GM23338 (cell line): Measurements from ENCODE around the gene TAPBP. TPM values are rescaled to one million over a fixed set of nuclear protein-coding genes. Genes with fewer than 3 reads are reported as not detected.

ENCODE experiments used
- ATAC-seq: fragments of 200-7000 bp; cut with Tn5 transposase; 3 replicates; pipeline ENCODE4 v1.9.1; 2020
- DNase-seq: peaks from one replicate; pipeline ENCODE4 v3.0.0-alpha.2; 2015; ENCODE audit warnings: low spot score
- H2AFZ ChIP-seq: fragments of 200-600 bp; sonication (generic); 2 replicates; pipeline ENCODE4 v1.8.0; 2016; ENCODE audit warnings: antibody characterized with exemption, mild to moderate bottlenecking, moderate library complexity
- H3F3A ChIP-seq: fragments of 200-600 bp; sonication (generic); replicated peaks from 2 replicates; pipeline ENCODE4 v1.8.0; 2017; ENCODE audit warnings: antibody characterized with exemption, mixed run types, low read depth
- H3K27ac ChIP-seq: fragments of 200-600 bp; sonication (generic); 2 replicates; pipeline ENCODE4 v1.6.1; 2016; ENCODE audit warnings: low read depth
- H3K27me3 ChIP-seq: fragments of 200-600 bp; sonication (generic); 2 replicates; pipeline ENCODE4 v1.8.0; 2016; ENCODE audit warnings: mild to moderate bottlenecking, mixed run types, moderate library complexity; ENCODE audit not compliant: insufficient read depth
- H3K36me3 ChIP-seq: fragments of 200-600 bp; sonication (generic); 2 replicates; pipeline ENCODE4 v1.8.0; 2016; ENCODE audit warnings: mild to moderate bottlenecking; ENCODE audit not compliant: insufficient read depth
- H3K4me1 ChIP-seq: fragments of 200-600 bp; sonication (generic); 2 replicates; pipeline ENCODE4 v1.8.0; 2016; ENCODE audit warnings: mild to moderate bottlenecking, moderate library complexity; ENCODE audit not compliant: insufficient read depth
- H3K4me2 ChIP-seq: fragments of 200-600 bp; sonication (generic); 2 replicates; pipeline ENCODE4 v1.7.1; 2017; ENCODE audit warnings: mixed run types
- H3K4me3 ChIP-seq: fragments of 200-600 bp; sonication (generic); 2 replicates; pipeline ENCODE4 v1.6.1; 2016; ENCODE audit warnings: mixed run types
- H3K79me2 ChIP-seq: fragments of 200-600 bp; sonication (generic); replicated peaks from 2 replicates; pipeline ENCODE4 v1.8.0; 2017; ENCODE audit warnings: mild to moderate bottlenecking; ENCODE audit not compliant: insufficient read depth
- H3K9me2 ChIP-seq: fragments of 200-600 bp; sonication (generic); 2 replicates; pipeline ENCODE4 v1.8.0; 2017; ENCODE audit not compliant: insufficient read depth
- H4K20me1 ChIP-seq: fragments of 200-600 bp; sonication (generic); replicated peaks from 2 replicates; pipeline ENCODE4 v1.8.0; 2017; ENCODE audit warnings: mild to moderate bottlenecking; ENCODE audit not compliant: insufficient read depth
- H3K27ac Mint-ChIP-seq: 2 replicates; pipeline ENCODE4 v1.8.0; 2020; ENCODE audit warnings: inconsistent platforms, mild to moderate bottlenecking, moderate library complexity, mixed read lengths
- H3K27me3 Mint-ChIP-seq: 3 replicates; pipeline ENCODE4 v1.8.0; 2022; ENCODE audit warnings: low read depth, mild to moderate bottlenecking, moderate library complexity, mixed read lengths, inconsistent platforms; ENCODE audit not compliant: insufficient read depth, poor library complexity
- H3K36me3 Mint-ChIP-seq: 3 replicates; pipeline ENCODE4 v1.8.0; 2021; ENCODE audit warnings: low read depth, mild to moderate bottlenecking, inconsistent platforms, moderate library complexity, mixed read lengths
- H3K4me1 Mint-ChIP-seq: 3 replicates; pipeline ENCODE4 v1.8.0; 2020; ENCODE audit warnings: mild to moderate bottlenecking, inconsistent platforms, mixed read lengths
- H3K4me3 Mint-ChIP-seq: 3 replicates; pipeline ENCODE4 v1.8.0; 2021; ENCODE audit warnings: moderate library complexity, mild to moderate bottlenecking, inconsistent platforms, mixed read lengths
- H3K9me3 Mint-ChIP-seq: 3 replicates; pipeline ENCODE4 v1.8.0; 2020; ENCODE audit warnings: moderate library complexity, mild to moderate bottlenecking, inconsistent platforms, mixed read lengths
- CREB1 ChIP-seq: fragments of 250-450 bp; sonication (Bioruptor Pico); IDR thresholded peaks from 2 replicates; pipeline ENCODE4 v1.5.0; 2020; ENCODE audit warnings: low read depth, mild to moderate bottlenecking, moderate library complexity
- EZH2 ChIP-seq: fragments of 200-600 bp; sonication (generic); IDR thresholded peaks from one replicate; pipeline ENCODE4 v1.8.0; 2017; ENCODE audit warnings: antibody characterized with exemption, mild to moderate bottlenecking, low read depth; ENCODE audit not compliant: unreplicated experiment
- EZH2phosphoT487 ChIP-seq: fragments of 200-600 bp; sonication (generic); IDR thresholded peaks from one replicate; pipeline ENCODE4 v1.8.1; 2018; ENCODE audit warnings: antibody characterized with exemption; ENCODE audit not compliant: unreplicated experiment
- JUNB ChIP-seq: IDR thresholded peaks from one replicate; pipeline ENCODE4 v1.6.1; 2016; ENCODE audit warnings: antibody characterized with exemption; ENCODE audit not compliant: unreplicated experiment
- NANOG ChIP-seq: IDR thresholded peaks from 2 replicates; pipeline ENCODE4 v1.6.1; 2016; ENCODE audit warnings: antibody characterized with exemption, borderline replicate concordance
- POLR2AphosphoS5 ChIP-seq: IDR thresholded peaks from 2 replicates; pipeline ENCODE4 v1.6.1; 2016; ENCODE audit warnings: antibody characterized with exemption, low read depth
- REST ChIP-seq: IDR thresholded peaks from one replicate; pipeline ENCODE4 v1.6.1; 2018; ENCODE audit warnings: antibody characterized with exemption; ENCODE audit not compliant: unreplicated experiment
- STAT1 ChIP-seq: IDR thresholded peaks from one replicate; pipeline ENCODE4 v1.6.1; 2016; ENCODE audit warnings: antibody characterized with exemption; ENCODE audit not compliant: unreplicated experiment
- ZNF114 ChIP-seq: fragments of 250-450 bp; sonication (Bioruptor Pico); IDR thresholded peaks from 2 replicates; pipeline ENCODE4 v1.5.0; 2020; ENCODE audit warnings: mild to moderate bottlenecking, moderate library complexity
- ZNF331 ChIP-seq: fragments of 250-450 bp; sonication (Bioruptor Pico); IDR thresholded peaks from 2 replicates; pipeline ENCODE4 v1.5.0; 2020; ENCODE audit warnings: low read depth, mild to moderate bottlenecking, moderate library complexity
- ZNF462 ChIP-seq: fragments of 250-450 bp; sonication (Bioruptor Pico); IDR thresholded peaks from 2 replicates; pipeline ENCODE4 v1.5.0; 2020; ENCODE audit warnings: mild to moderate bottlenecking, moderate library complexity
- polyA plus RNA-seq: library from polyadenylated mRNA; unstranded; fragments of >200 nt; fragmentation: Nextera tagmentation; extraction: Ambion mirVana; gene quantifications from 2 replicates; pipeline ENCODE4 v1.2.1, GENCODE V29; 2016
- total RNA-seq: library from RNA; depleted of rRNA; stranded (reverse); fragments of >200 nt; shearing (Covaris generic); gene quantifications from 2 replicates; pipeline ENCODE4 v1.2.3, GENCODE V29; 2014
- TF ChIP-seq, protein P1 (sequence below), 2 experiments: fragments of 200-600 bp in 1 of 2; sonication (generic) in 1 of 2; conservative IDR thresholded peaks; 2 replicates each; pipeline versions ENCODE4 v1.5.1 to v1.6.1; 2016 to 2017; ENCODE audit warnings: antibody characterized with exemption in 2 of 2, low read depth in 2 of 2, mild to moderate bottlenecking in 2 of 2, moderate library complexity in 1 of 2
- TF ChIP-seq, protein P2 (sequence below): IDR thresholded peaks from 2 replicates; pipeline ENCODE4 v1.6.1; 2016; ENCODE audit warnings: antibody characterized with exemption

The TAPBP gene
- total and polyA plus RNA-seq, 2 experiments from 2014 or later = 19.9 to 37.5 TPM

DNA sequence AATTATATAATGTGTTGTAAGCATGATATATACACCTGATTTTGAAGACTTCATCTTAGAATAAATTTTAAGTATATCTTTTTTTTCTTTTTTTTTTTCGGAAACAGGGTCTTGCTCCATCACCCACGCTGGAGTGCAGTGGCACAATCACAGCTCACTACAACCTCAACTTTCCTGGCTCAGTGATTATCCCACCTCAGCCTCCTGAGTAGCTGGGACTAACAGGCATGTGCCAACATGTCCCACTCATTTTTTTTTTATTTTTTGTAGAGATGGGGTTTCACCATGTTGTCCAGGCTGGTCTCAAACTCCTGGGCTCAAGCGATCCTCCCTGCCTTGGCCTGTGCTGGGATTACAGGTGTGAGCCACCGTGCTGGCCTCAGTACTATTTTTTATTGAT, 59.3 kb downstream of the TAPBP start:
- Histone ChIP-seq H3K4me2 (no peak overlapping the region), H3K4me3 (no peak overlapping the region), H3K9me2 (no peaks in the 10 kb centered on the region), H3K36me3 (no peaks in the 10 kb centered on the region), H2AFZ (no peak overlapping the region), H3K79me2 (no peaks in the 10 kb centered on the region), H4K20me1 (no peaks in the 10 kb centered on the region), H3K27me3 (no peaks in the 10 kb centered on the region), H3F3A (peaks cover 8% of the 10 kb centered on the region; the same call in 1 of the 2 replicates), H3K4me1 (peaks cover 8% of the 10 kb centered on the region), H3K27ac (no peak overlapping the region)
- Mint-ChIP-seq H3K4me3 (no peak overlapping the region), H3K36me3 (peaks cover 42% of the 10 kb centered on the region), H3K27me3 (peaks cover 4% of the 10 kb centered on the region), H3K27ac (no peak overlapping the region), H3K4me1 (peaks cover 12% of the 10 kb centered on the region), H3K9me3 (no peaks in the 10 kb centered on the region; the same call in 2 of the 3 replicates)
- TF ChIP-seq CREB1 (CRISPR knock-in tag) = no peak
- TF ChIP-seq JUNB = no peak
- no peak for TF ChIP-seq EZH2phosphoT487
- TF ChIP-seq POLR2AphosphoS5 = no peak
- TF ChIP-seq STAT1 = no peak
- no peak for TF ChIP-seq ZNF331 (CRISPR knock-in tag)
- TF ChIP-seq, protein P1, sequence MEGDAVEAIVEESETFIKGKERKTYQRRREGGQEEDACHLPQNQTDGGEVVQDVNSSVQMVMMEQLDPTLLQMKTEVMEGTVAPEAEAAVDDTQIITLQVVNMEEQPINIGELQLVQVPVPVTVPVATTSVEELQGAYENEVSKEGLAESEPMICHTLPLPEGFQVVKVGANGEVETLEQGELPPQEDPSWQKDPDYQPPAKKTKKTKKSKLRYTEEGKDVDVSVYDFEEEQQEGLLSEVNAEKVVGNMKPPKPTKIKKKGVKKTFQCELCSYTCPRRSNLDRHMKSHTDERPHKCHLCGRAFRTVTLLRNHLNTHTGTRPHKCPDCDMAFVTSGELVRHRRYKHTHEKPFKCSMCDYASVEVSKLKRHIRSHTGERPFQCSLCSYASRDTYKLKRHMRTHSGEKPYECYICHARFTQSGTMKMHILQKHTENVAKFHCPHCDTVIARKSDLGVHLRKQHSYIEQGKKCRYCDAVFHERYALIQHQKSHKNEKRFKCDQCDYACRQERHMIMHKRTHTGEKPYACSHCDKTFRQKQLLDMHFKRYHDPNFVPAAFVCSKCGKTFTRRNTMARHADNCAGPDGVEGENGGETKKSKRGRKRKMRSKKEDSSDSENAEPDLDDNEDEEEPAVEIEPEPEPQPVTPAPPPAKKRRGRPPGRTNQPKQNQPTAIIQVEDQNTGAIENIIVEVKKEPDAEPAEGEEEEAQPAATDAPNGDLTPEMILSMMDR (conservative IDR thresholded peaks at IDR 0.05; ENCODE audit: low read depth in 2 of 2) = no peak
- TF ChIP-seq, protein P2, sequence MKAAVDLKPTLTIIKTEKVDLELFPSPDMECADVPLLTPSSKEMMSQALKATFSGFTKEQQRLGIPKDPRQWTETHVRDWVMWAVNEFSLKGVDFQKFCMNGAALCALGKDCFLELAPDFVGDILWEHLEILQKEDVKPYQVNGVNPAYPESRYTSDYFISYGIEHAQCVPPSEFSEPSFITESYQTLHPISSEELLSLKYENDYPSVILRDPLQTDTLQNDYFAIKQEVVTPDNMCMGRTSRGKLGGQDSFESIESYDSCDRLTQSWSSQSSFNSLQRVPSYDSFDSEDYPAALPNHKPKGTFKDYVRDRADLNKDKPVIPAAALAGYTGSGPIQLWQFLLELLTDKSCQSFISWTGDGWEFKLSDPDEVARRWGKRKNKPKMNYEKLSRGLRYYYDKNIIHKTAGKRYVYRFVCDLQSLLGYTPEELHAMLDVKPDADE = no peak
- no peak for TF ChIP-seq EZH2
- no peak for TF ChIP-seq ZNF114 (CRISPR knock-in tag)
- TF ChIP-seq NANOG = no peak
- TF ChIP-seq ZNF462 (CRISPR knock-in tag) = no peak
- TF ChIP-seq REST = no peak
- no peak for ATAC-seq
- no peak for DNase-seq
